ENCODE results near the gene MOSMO. TPM values are rescaled to one million over a fixed set of nuclear protein-coding genes. Genes with fewer than 3 reads are reported as not detected.

The MOSMO gene
- total RNA-seq, 1 donor from 2014 or later, result 13.4 TPM

GRCh38 chr16:22132801-22133200 lies 124.9 kb downstream of the MOSMO start:
- no peak for DNase-seq (ENCODE audit: low read depth)

Other genes with a start within 250 kb of the MOSMO start
- gene NPIPB4, start 150.4 kb upstream of the MOSMO start, total RNA-seq, result 5.1 and 11.5 TPM in 2 replicates
- 220 and 298 TPM in 2 replicates for gene UQCRC2, start 54.8 kb upstream of the MOSMO start, total RNA-seq
- gene PDZD9, start 7.0 kb upstream of the MOSMO start, total RNA-seq, result not detected in 2 replicates
- not detected in 2 replicates for gene VWA3A, start 84.4 kb downstream of the MOSMO start, total RNA-seq
- gene SDR42E2, start 154.4 kb downstream of the MOSMO start, total RNA-seq, result not detected in 2 replicates
- gene EEF2K, start 198.2 kb downstream of the MOSMO start, total RNA-seq, result 19.8 and 22.2 TPM in 2 replicates